Epidermal melanocyte (primary cell): ENCODE data around the gene OR4E2.
"Not testable (repeated sequence)": the region's sequence is repeated elsewhere in the genome, so short reads cannot be mapped to it uniquely, and the experiment has no call there.

Experiments used
- DNase-seq: peaks from one replicate; pipeline ENCODE4 v3.0.0; 2011; ENCODE audit warnings: low spot score; ENCODE audit not compliant: insufficient read length

The OR4E2 gene, protein sequence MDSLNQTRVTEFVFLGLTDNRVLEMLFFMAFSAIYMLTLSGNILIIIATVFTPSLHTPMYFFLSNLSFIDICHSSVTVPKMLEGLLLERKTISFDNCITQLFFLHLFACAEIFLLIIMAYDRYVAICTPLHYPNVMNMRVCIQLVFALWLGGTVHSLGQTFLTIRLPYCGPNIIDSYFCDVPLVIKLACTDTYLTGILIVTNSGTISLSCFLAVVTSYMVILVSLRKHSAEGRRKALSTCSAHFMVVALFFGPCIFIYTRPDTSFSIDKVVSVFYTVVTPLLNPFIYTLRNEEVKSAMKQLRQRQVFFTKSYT

DNA sequence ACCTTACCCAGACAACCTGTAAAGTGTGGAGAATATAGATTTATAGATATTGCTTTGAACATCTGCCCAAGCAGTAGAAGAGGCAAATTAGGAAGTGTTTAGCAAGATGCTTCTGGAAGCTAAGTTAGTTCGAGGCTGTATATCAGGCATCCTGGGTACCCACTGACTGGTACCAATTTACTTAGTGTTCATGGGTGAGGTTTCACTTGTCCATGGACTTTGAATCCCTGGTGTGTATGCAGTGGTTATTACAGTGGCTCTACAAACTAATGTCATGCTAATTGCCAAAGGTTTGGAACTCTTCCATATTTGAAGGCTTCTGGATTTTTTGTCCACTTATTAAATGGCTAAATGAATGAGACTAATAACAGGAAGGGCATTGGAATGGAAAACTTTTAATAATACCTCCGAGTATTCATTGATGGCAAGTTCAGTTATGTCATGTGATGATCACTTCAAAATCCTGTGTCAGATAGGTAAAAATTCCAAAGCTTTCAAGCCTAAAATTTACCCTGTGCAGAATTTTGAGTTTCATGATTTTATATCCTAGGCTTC lies at the start of gene OR4E2:
Gene OR4E2, plus strand, starts transcription at position 505 of the 555 bp plus-strand sequence. CDS start 11,248 bp downstream, outside the sequence.
- DNase-seq = no peak

DNA sequence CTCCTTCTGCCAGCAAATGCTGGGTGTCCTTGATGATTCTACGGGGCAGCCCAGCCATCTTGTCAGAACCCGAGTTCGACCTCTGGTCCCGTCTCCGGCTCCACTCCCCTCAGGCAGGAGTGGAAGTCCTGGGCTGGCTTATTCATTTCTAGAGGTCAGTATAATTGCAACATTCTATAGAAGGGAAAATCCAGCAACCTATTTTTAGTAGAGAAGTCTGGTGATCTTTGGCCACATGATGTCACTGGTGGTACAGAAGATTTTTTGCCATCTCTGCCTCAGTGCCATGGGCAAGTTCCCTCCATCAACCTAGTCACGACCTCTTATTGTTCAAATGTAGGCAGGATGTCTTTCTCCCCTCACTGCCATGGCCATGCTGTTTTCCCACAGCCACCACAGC lies 41.3 kb upstream of the OR4E2 start:
- DNase-seq = no peak

DNA sequence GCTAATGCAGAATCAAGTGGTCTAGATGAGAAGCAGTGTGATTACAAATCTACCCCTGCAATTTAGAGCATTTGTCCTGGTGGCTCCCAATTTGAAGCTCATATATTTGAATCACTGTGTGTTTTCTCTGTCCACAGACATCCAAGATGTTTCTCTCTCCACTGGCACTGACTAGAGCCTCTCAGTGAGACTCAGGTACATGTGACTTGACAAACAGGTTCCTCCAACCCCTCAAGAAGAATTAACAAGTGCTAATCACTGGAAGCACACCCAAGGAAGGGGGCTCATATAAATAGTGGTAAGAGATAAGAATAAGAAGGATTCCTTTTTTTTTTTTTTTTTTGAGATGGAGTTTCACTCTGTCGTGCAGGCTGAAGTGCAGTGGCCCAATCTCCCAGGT lies 39.4 kb upstream of the OR4E2 start:
- no peak for DNase-seq

GRCh38 chr14:21617614-21618013 lies 36.0 kb upstream of the OR4E2 start:
- DNase-seq = no peak

DNA sequence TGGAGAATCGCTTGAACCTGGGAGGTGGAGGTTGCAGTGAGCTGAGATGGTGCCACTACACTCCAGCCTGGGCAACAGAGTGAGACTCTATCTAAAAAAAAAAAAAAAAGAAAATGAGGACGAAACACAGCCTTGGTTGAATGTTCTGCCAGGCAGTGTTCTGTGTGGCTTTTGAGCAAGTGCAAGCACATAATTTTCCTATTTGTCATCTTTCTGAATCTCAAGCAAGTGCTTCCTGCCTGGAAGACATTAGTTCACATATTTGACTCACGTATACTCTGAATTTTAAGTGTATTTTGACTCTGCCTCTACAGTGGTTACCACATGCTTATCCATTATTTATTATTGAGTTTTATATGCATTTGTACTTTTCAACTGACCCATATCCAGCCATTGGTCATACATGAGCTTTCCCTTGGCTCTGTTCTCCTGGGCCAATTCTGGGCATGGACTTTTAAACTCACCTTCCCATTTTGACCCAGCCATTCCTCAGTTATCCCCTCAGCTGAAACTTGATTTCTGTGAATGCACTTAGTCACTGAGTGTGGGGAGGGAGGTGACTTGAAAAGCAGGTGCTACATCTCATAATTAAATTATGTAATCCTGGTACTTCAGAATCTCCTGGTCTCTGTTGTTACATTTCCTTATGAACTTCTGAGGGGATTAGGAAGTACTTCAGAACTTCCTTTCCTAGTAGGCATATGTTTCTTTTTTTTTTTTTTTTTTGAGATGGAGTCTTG lies 27.0 kb upstream of the OR4E2 start:
- DNase-seq = no peak

DNA sequence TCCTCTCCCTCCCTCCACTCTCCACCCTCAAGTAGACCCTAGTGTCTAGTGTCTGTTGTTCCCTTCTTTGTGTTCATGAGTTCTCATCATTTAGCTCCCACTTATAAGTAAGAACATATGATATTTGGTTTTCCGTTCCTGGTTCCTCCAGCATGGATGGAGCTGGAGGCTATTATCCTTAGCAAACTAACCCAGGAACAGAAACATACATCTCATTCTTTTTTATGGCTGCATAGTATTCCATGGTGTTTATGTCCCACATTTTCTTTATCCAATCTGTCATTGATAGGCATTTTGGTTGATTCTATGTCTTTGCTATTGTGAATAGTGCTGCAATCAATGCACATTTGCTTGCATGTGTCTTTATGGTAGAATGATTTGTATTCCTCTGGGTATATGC lies 23.1 kb upstream of the OR4E2 start:
- DNase-seq = not testable (repeated sequence)

- no peak for DNase-seq
Observed at GRCh38 chr14:21631084-21631483, 22.6 kb upstream of the OR4E2 start.

DNA sequence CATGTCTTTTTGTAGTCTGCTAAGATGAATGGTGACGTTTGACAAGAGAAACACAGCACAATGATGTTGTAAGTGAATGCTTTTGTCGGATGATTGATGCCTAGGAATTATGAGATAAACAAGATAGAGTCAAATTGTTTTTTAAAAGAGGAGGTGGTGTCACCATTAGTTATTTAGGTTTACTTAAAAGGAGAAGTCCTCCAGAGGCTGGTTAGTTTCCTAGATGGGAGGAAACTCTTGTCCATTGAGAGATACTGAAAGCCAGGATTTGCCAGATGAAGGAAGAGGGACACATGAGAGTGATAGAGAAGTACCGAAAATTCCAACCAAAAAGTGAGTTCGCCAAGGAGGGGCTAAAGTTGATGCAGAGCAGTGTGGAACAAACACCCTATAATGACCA lies 18.8 kb upstream of the OR4E2 start, which contains the start of gene OR10G2:
Gene OR10G2, minus strand, starts transcription at position 101 of the 400 bp plus-strand sequence. Its CDS starts 98 bp downstream, at position 3.
- DNase-seq = no peak

GRCh38 chr14:21642683-21643082 lies 11.0 kb upstream of the OR4E2 start:
- no peak for DNase-seq

GRCh38 chr14:21643407-21643806 lies 10.2 kb upstream of the OR4E2 start:
- DNase-seq = no peak

GRCh38 chr14:21647380-21647779 lies 6.3 kb upstream of the OR4E2 start:
- DNase-seq = no peak

DNA sequence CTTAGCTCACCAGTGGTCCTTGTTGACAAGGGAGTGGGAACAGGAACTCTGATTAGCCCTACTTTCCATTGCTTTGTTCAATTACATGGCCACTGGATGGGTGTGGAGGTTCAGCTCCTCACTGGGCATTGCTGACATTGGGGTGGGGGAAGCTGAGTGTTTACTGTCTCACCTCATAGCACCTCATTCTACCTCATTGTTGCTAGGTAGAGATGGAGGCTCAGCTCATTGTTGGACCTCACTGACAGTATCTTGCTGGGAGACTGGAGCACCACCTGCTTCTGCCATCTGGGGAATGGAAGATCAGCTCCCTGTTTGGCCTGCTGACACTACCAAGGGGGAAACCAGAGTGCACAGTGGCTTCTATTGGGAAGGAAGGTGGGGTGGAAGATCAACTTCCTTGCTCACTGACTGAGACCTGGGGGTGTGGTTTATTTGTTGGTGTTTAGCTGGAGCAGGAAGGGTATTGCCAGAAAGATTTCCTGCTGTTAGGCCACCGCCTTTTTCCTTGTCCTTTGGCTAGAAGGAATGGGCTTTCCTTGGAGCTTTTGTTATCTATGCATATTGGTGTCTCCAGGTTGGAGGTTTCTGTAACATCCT lies 1.3 kb upstream of the OR4E2 start:
- no peak for DNase-seq

GRCh38 chr14:21654215-21654614 lies 580 bp downstream of the OR4E2 start:
- DNase-seq = no peak

- DNase-seq = no peak
Observed at GRCh38 chr14:21656980-21657379, 3.3 kb downstream of the OR4E2 start.

GRCh38 chr14:21668377-21668776 lies 14.7 kb downstream of the OR4E2 start:
- DNase-seq = no peak

- no peak for DNase-seq
Observed at GRCh38 chr14:21669284-21669683, 15.6 kb downstream of the OR4E2 start.

- DNase-seq = no peak
Observed at GRCh38 chr14:21671371-21671770, 17.7 kb downstream of the OR4E2 start.

DNA sequence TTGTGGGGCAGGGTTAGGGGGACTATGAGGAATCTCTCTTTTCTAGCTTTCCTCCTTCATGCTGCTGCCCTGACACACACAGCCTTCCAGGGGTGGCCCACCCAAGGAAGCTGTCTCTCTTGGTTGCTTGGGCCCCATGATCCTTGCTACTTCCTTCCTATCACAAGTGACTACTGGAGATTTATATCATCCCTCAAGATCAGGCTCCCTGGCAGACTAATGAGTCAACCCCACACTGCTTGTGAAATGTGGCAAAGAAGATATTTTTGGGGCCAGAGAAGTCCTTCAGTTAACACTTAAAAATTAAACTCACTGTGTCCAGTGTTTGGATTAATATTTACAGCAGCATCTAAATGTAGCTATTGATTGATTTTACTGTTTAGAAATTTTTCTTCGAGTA lies 18.5 kb downstream of the OR4E2 start:
- DNase-seq = no peak

- no peak for DNase-seq
Observed at GRCh38 chr14:21673718-21674117, 20.1 kb downstream of the OR4E2 start, which contains the start of gene OR4E1. Gene OR4E1 (minus strand): TSS chr14:21673818. CDS start chr14:21670935, 2,883 bp downstream.

DNA sequence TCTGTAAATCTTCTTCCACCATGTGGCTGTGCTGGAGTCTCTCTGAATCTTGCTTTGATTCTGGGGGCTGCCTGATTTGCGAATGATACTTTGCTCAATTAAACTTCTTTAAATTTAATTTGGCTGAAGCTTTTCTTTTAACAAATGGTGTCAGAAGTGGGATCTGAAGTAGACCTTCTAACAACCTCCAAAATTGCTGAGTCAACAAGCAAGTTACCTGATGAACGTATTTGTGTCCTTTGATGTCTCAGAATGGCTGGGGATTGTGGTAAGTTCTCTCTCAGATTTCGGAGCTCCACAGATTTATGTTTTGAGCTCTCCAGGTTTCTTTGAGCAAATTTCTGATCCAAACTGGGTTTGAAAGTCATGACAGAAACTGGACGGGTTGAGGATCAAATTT lies 21.9 kb downstream of the OR4E2 start:
- no peak for DNase-seq

DNA sequence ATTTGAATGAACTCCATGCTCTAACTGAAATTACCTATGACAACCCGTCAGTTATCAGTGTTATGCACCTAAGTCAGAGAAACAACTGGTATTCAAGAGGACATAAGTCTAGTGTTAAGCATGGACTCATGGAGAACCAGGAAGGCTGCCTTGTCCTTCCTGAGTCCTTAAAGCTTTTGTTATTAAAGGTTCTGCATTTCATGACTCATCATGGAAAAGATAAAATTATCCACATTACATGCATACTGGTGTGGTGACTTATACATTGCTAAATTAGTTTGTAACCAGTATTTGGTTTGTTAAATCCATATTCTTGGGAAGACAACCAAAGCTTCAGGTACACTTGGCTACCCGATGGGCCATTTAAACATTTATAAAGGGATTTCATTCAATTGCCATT lies 26.4 kb downstream of the OR4E2 start:
- DNase-seq = no peak

DNA sequence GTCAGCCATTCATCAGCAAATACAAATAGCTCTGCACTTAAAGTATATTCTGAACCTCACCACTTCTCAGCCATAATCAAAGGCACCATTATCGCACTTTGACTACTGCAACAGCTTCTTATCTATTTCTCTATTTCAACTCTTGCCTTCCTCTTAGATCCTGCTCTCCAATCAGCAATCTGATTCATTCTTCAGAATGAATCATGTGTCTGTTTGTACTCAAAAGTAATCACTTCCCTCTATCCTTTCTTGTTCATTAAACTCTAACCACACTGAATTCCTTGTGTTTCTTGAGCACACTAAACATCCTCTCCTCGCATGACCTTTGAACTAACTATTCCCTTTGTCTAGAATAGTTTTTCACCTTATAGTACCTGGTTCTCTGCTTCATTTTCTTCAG lies 32.8 kb downstream of the OR4E2 start:
- DNase-seq = no peak
